Measurements from ENCODE around the gene ZGRF1.
"Not testable (repeated sequence)": the region's sequence is repeated elsewhere in the genome, so short reads cannot be mapped to it uniquely, and the experiment has no call there.

Gene ZGRF1

DNA sequence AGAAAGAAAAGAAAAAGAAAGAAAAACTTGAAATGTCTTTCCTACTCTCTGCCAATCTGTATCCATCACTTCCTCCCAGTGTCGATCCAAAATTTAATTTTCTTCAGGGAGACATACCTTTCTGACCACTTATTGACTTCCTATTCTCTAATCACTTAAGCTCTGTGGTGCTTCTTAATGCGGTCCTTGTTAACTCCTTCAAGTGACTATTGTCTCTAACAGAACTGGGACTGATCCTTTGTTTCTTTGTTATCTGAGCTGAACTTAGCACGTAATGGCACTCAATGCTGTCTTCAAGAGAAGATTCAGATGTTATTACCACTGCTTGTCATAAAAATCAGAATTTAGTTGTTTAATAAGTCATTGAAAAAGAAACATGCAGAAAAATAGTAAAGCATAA is 31.4 kb upstream of the ZGRF1 start:
- CTCF ChIA-PET, result no interaction called here
- POLR2A ChIA-PET, result no interaction called here

DNA sequence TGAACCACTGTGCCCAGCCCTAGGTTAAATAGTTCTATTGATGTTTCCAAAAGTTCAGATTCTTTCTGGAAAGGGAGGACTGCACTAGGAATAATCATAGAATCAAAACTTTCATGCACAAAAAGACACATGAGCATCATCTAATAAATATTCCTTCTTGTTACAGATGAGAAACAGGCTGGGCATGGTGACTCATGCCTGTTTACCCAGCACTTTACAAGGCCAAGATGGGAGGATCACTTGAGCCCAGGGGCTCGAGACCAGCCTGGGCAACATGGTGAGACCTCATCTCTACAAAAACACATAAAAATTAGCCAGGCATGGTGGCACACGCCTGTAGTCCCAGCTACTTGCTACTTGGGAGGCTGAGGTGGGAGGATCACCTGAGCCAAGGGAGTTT is 27.9 kb upstream of the ZGRF1 start:
- no peak for TF ChIP-seq CTCF (IDR thresholded peaks at IDR 0.05; ENCODE audit: insufficient read depth, low read length, missing control alignments)
- ChIA-PET POLR2A (no interaction called here), CTCF (interaction anchor here (1.1 kb wide), 1 partner anchor 100 kb away, joined by 3 read pairs; no protein-coding TSS in a partner anchor)
- H3K4me3 ChIP-seq (ENCODE audit: low read depth, low read length), result no peak overlapping the region
- no peak for DNase-seq (ENCODE audit: low read depth, low spot score)

More for the DNA sequence above, 31.4 kb upstream of the ZGRF1 start:
- no peak overlapping the region for H3K4me3 ChIP-seq (ENCODE audit: low read depth, low read length)
- DNase-seq (ENCODE audit: low read depth, low spot score), result no peak
- no peak for TF ChIP-seq CTCF (IDR thresholded peaks at IDR 0.05; ENCODE audit: insufficient read depth, low read length, missing control alignments)

GRCh38 chr4:112656115-112656514 is 19.4 kb upstream of the ZGRF1 start:
- H3K4me3 ChIP-seq (ENCODE audit: low read depth, low read length); POLR2A ChIA-PET; DNase-seq (ENCODE audit: low read depth, low spot score): not testable (repeated sequence)
- CTCF ChIA-PET, result interaction anchor here (2.6 kb wide), 1 partner anchor 106 kb away, joined by 14 read pairs; no protein-coding TSS in a partner anchor

DNA sequence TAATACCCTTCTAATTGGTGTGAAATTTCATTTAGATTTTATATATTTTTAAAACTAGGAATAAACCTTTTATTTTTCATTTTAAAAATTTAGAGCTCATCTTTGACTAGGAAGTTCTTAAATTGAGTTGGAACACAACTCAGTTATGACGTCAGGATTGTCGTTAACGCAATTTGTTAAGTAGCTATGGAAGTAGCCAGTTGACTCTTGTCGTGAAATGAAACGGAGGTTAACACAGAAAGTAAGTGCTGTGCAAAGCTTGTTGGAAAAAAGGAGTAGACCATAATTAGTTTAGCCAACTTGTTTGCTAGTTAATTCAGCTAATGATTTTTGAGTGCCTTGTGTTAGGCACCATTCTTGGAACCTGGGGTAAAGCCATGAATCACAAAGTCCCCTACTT is 18.6 kb upstream of the ZGRF1 start:
- ChIA-PET POLR2A (no interaction called here), CTCF (interaction anchor here (0.6 to 2.6 kb wide), 5 partner anchors 17 to 296 kb away, joined by 3 to 14 read pairs (median 3); no protein-coding TSS in a partner anchor)
- no peak overlapping the region for H3K4me3 ChIP-seq (ENCODE audit: low read depth, low read length)
- DNase-seq (ENCODE audit: low read depth, low spot score), result no peak
- TF ChIP-seq CTCF (IDR thresholded peaks at IDR 0.05; ENCODE audit: insufficient read depth, low read length, missing control alignments), result no peak

- POLR2A ChIA-PET, result no interaction called here
- H3K4me3 ChIP-seq (ENCODE audit: low read depth, low read length), result no peak overlapping the region
- TF ChIP-seq CTCF (IDR thresholded peaks at IDR 0.05; ENCODE audit: insufficient read depth, low read length, missing control alignments), result no peak
- no peak for DNase-seq (ENCODE audit: low read depth, low spot score)
- CTCF ChIA-PET, result interaction anchor here (1.3 kb wide), 1 partner anchor 14 kb away, joined by 4 read pairs; no protein-coding TSS in a partner anchor
Observed at GRCh38 chr4:112652216-112652615, 15.5 kb upstream of the ZGRF1 start.

DNA sequence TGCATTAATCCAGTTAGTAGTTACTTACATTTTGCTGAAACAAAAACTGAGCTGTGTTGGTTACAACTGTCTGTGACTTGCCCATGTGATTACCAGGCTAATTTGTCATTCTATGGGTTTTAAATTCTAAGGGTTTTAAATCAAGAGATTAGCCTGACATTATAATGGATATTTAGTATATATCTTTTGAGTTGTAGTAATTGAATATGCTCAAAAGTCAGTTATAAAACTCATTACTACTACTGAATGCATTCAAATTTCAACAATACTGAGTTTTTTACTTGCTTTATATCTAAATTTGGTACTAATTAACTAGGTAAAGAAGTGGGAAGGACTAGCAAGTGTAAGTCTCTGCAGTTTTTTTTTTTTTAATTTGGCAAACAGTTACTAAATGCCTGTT is 14.9 kb upstream of the ZGRF1 start:
- ChIA-PET CTCF (interaction anchor here (1.3 kb wide), 1 partner anchor 14 kb away, joined by 4 read pairs; no protein-coding TSS in a partner anchor), POLR2A (no interaction called here)
- DNase-seq (ENCODE audit: low read depth, low spot score), result no peak
- no peak for TF ChIP-seq CTCF (IDR thresholded peaks at IDR 0.05; ENCODE audit: insufficient read depth, low read length, missing control alignments)
- no peak overlapping the region for H3K4me3 ChIP-seq (ENCODE audit: low read depth, low read length)

DNA sequence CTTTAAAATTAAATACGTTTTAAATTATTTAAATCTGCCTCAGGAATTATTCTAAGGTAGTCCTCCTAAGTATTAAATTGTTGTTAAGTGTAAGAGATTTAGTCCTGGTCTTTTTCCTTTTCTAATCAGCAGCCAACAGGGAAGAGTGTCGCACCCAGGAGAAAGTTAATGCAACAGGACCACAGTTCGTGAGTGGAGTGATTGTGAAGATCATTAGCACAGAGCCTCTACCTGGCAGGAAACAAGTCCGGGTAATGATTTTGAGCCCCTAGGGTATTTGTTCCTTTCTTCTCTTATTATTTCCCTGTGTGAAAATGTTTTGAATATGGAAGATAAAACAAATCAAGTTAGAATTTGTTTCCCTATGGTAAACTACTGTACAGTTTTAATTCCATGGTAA is 13.6 kb upstream of the ZGRF1 start:
- CTCF ChIA-PET, result no interaction called here
- POLR2A ChIA-PET, result no interaction called here
- no peak for DNase-seq (ENCODE audit: low read depth, low spot score)
- H3K4me3 ChIP-seq (ENCODE audit: low read depth, low read length), result no peak overlapping the region
- no peak for TF ChIP-seq CTCF (IDR thresholded peaks at IDR 0.05; ENCODE audit: insufficient read depth, low read length, missing control alignments)
